Measurements from ENCODE around the gene ABTB2. TPM values are rescaled to one million over a fixed set of nuclear protein-coding genes. Genes with fewer than 3 reads are reported as not detected.

The ABTB2 gene
- total and polyA plus RNA-seq, 7 experiments from 2014 or later = 0.03 to 5.3 (median 0.26) TPM

GRCh38 chr11:34329876-34330275 is 27.9 kb downstream of the ABTB2 start:
- ChIA-PET POLR2A (no interaction called here), CTCF (interaction anchor here (0.6 kb wide), 1 partner anchor 72 kb away, joined by 3 read pairs; no protein-coding TSS in a partner anchor)
- Histone ChIP-seq H3K27ac (ENCODE audit: low read depth, low read length) (no peak overlapping the region), H3K4me3 (ENCODE audit: low read length) (no peak overlapping the region), H3K27me3 (ENCODE audit: control insufficient read depth in 2 of 2, insufficient read depth in 2 of 2, low read length in 2 of 2) (no peaks in the 10 kb centered on the region), H3K4me1 (ENCODE audit: control insufficient read depth in 2 of 2, insufficient read depth in 2 of 2, low read length in 2 of 2) (no peaks in the 10 kb centered on the region), H3K9me3 (ENCODE audit: control insufficient read depth in 2 of 3, low read length in 3 of 3) (no peaks in the 10 kb centered on the region), H3K36me3 (ENCODE audit: control insufficient read depth in 2 of 3, insufficient read depth in 3 of 3, low read length in 3 of 3) (no peaks in the 10 kb centered on the region)
- Mint-ChIP-seq H3K27ac (no peak overlapping the region), H3K27me3 (peaks cover 0 to 43% (median 10%) of the 10 kb centered on the region in 5 donors), H3K36me3 (no peaks in the 10 kb centered on the region), H3K9me3 (peaks cover 0 to 2% (median 0%) of the 10 kb centered on the region in 11 donors), H3K4me1 (peaks cover 0 to 4% (median 0%) of the 10 kb centered on the region in 7 donors), H3K4me3 (no peak overlapping the region)
- DNase-seq (no peak), ATAC-seq (no peak)
- intact Hi-C loops (cut with micrococcal nuclease) = no loop called here

- Histone ChIP-seq H3K4me3 (ENCODE audit: low read length) (no peak overlapping the region), H3K9me3 (ENCODE audit: control insufficient read depth in 2 of 3, low read length in 3 of 3) (no peaks in the 10 kb centered on the region), H3K27me3 (ENCODE audit: control insufficient read depth in 2 of 2, insufficient read depth in 2 of 2, low read length in 2 of 2) (no peaks in the 10 kb centered on the region), H3K36me3 (ENCODE audit: control insufficient read depth in 2 of 3, insufficient read depth in 3 of 3, low read length in 3 of 3) (no peaks in the 10 kb centered on the region), H3K27ac (ENCODE audit: low read depth, low read length) (no peak overlapping the region), H3K4me1 (ENCODE audit: control insufficient read depth in 2 of 2, insufficient read depth in 2 of 2, low read length in 2 of 2) (no peaks in the 10 kb centered on the region)
- ChIA-PET POLR2A (no interaction called here), CTCF (no interaction called here)
- intact Hi-C loops (cut with micrococcal nuclease) = no loop called here
- Mint-ChIP-seq H3K4me1 (no peaks in the 10 kb centered on the region), H3K36me3 (no peaks in the 10 kb centered on the region), H3K9me3 (peaks cover 0 to 2% (median 0%) of the 10 kb centered on the region in 11 donors), H3K4me3 (no peak overlapping the region), H3K27ac (no peak overlapping the region), H3K27me3 (peaks cover 0 to 43% (median 10%) of the 10 kb centered on the region in 5 donors)
- ATAC-seq (no peak), DNase-seq (no peak)
These were observed 29.2 kb downstream of the ABTB2 start for GRCh38 chr11:34328632-34328910.

- H3K4me1 ChIP-seq (ENCODE audit: control insufficient read depth in 2 of 2, insufficient read depth in 2 of 2, low read length in 2 of 2) = no peaks in the 10 kb centered on the region
- no peak overlapping the region for H3K4me3 Mint-ChIP-seq
- CTCF ChIA-PET = no interaction called here
- no peaks in the 10 kb centered on the region for H3K27me3 ChIP-seq (ENCODE audit: control insufficient read depth in 2 of 2, insufficient read depth in 2 of 2, low read length in 2 of 2)
- H3K4me3 ChIP-seq (ENCODE audit: low read length) = no peak overlapping the region
- DNase-seq (no peak), ATAC-seq (no peak)
- peaks cover 0 to 2% (median 0%) of the 10 kb centered on the region in 11 donors for H3K9me3 Mint-ChIP-seq
- H3K36me3 ChIP-seq (ENCODE audit: control insufficient read depth in 2 of 3, insufficient read depth in 3 of 3, low read length in 3 of 3) = no peaks in the 10 kb centered on the region
- peaks cover 0 to 44% (median 8%) of the 10 kb centered on the region in 5 donors for H3K27me3 Mint-ChIP-seq
- POLR2A ChIA-PET = no interaction called here
- no peaks in the 10 kb centered on the region for H3K9me3 ChIP-seq (ENCODE audit: control insufficient read depth in 2 of 3, low read length in 3 of 3)
- H3K36me3 Mint-ChIP-seq = no peaks in the 10 kb centered on the region
- no peaks in the 10 kb centered on the region for H3K4me1 Mint-ChIP-seq
- H3K27ac ChIP-seq (ENCODE audit: low read depth, low read length) = no peak overlapping the region
- intact Hi-C loops (cut with micrococcal nuclease) = no loop called here
- no peak overlapping the region for H3K27ac Mint-ChIP-seq
These were observed 29.8 kb downstream of the ABTB2 start for GRCh38 chr11:34327804-34328631.

GRCh38 chr11:34324466-34324865 is 33.3 kb downstream of the ABTB2 start:
- intact Hi-C loops (cut with micrococcal nuclease) = no loop called here
- Mint-ChIP-seq H3K27me3 (peaks cover 0 to 20% (median 0%) of the 10 kb centered on the region in 5 donors), H3K36me3 (no peaks in the 10 kb centered on the region), H3K27ac (no peak overlapping the region), H3K4me1 (no peaks in the 10 kb centered on the region), H3K9me3 (no peaks in the 10 kb centered on the region), H3K4me3 (no peak overlapping the region)
- Histone ChIP-seq H3K4me3 (ENCODE audit: low read length) (no peak overlapping the region), H3K4me1 (ENCODE audit: control insufficient read depth in 2 of 2, insufficient read depth in 2 of 2, low read length in 2 of 2) (no peaks in the 10 kb centered on the region), H3K36me3 (ENCODE audit: control insufficient read depth in 2 of 3, insufficient read depth in 3 of 3, low read length in 3 of 3) (no peaks in the 10 kb centered on the region), H3K27me3 (ENCODE audit: control insufficient read depth in 2 of 2, insufficient read depth in 2 of 2, low read length in 2 of 2) (no peaks in the 10 kb centered on the region), H3K9me3 (ENCODE audit: control insufficient read depth in 2 of 3, low read length in 3 of 3) (no peaks in the 10 kb centered on the region), H3K27ac (ENCODE audit: low read depth, low read length) (no peak overlapping the region)
- ATAC-seq = no peak
- DNase-seq = no peak
- ChIA-PET CTCF (no interaction called here), POLR2A (no interaction called here)

DNA sequence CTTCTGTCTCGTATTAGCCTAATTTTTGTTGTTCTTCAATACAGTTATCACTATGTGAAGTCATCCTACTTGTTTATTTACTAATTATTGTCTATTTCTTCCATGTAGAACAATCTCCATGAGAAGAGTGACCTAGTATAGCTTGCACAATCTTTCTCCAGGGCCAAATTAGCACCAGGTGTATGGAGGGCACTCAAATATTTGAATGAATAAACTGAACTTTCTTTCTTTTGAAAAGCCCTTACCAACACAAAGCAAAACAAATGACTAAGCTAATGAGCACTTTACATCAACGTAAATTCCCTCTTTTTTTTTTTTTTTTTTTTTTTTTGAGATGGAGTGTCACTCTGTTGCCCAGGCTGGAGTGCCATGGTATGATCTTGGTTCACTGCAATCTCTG is 34.2 kb downstream of the ABTB2 start:
- no peaks in the 10 kb centered on the region for H3K9me3 ChIP-seq (ENCODE audit: control insufficient read depth in 2 of 3, low read length in 3 of 3)
- no peaks in the 10 kb centered on the region for H3K4me1 ChIP-seq (ENCODE audit: control insufficient read depth in 2 of 2, insufficient read depth in 2 of 2, low read length in 2 of 2)
- no peak overlapping the region for H3K27ac ChIP-seq (ENCODE audit: low read depth, low read length)
- ATAC-seq (no peak), DNase-seq (no peak)
- no peaks in the 10 kb centered on the region for H3K27me3 ChIP-seq (ENCODE audit: control insufficient read depth in 2 of 2, insufficient read depth in 2 of 2, low read length in 2 of 2)
- H3K36me3 Mint-ChIP-seq = no peaks in the 10 kb centered on the region
- peak overlapping the region in 1 of 9 donors; percentile 9 for H3K27ac Mint-ChIP-seq
- no peak overlapping the region for H3K4me3 Mint-ChIP-seq
- H3K36me3 ChIP-seq (ENCODE audit: control insufficient read depth in 2 of 3, insufficient read depth in 3 of 3, low read length in 3 of 3) = no peaks in the 10 kb centered on the region
- H3K4me3 ChIP-seq (ENCODE audit: low read length) = no peak overlapping the region
- no peaks in the 10 kb centered on the region for H3K9me3 Mint-ChIP-seq
- ChIA-PET POLR2A (no interaction called here), CTCF (no interaction called here)
- H3K27me3 Mint-ChIP-seq = peaks cover 0 to 15% (median 0%) of the 10 kb centered on the region in 5 donors
- H3K4me1 Mint-ChIP-seq = no peaks in the 10 kb centered on the region
- intact Hi-C loops (cut with micrococcal nuclease) = no loop called here

DNA sequence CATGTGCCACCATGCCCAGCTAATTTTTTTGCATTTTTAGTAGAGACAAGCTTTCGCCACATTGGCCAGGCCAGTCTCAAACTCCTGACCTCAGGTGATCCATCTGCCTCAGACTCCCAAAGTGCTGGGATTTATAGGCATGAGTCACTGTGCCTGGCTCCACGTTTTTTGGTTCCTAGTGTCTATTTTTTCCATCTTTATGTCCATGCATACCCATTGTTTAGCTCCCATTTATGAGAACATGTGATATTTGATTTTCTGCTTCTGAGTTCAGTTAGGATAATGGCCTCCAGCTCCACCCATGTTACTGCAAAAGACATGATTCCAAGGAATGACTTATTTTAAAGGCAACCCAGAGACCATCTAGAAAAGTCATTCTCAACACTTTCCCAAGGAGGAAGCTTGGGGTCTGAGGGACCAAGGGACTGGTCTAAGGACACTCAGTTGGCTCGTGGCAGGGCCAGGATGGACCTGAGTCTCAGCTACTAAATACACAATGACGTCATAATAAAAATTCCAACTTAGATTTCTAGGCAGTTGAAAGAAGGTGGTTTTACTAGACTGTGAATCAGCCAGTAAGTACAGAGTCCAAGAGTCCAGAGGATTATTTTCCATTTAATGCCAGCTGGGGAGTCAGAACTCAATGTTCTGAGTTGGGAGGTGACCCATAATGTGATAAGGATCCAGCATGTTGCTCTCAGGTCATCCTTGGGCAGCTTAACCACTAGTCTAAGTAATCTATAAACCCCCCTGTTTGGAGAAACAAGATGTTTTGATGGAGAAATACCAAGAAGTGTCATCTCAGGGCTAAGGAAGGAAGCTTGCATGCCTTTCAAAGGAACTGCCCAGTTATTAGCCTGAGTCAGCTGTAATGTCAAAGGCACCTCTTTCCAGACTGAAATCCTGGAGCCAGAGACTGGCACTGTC is 39.4 kb downstream of the ABTB2 start:
- Mint-ChIP-seq H3K4me1 (peaks cover 0 to 12% (median 7%) of the 10 kb centered on the region in 7 donors), H3K4me3 (no peak overlapping the region), H3K27ac (peak overlapping the region in 1 of 9 donors; percentile 41), H3K9me3 (no peaks in the 10 kb centered on the region), H3K27me3 (peaks cover 0 to 6% (median 0%) of the 10 kb centered on the region in 5 donors), H3K36me3 (no peaks in the 10 kb centered on the region)
- intact Hi-C loops (cut with micrococcal nuclease) = no loop called here
- H3K4me1 ChIP-seq (ENCODE audit: control insufficient read depth in 2 of 2, insufficient read depth in 2 of 2, low read length in 2 of 2) = peaks cover 0 to 3% of the 10 kb centered on the region in 2 donors
- H3K27ac ChIP-seq (ENCODE audit: low read depth, low read length) = no peak overlapping the region
- H3K36me3 ChIP-seq (ENCODE audit: control insufficient read depth in 2 of 3, insufficient read depth in 3 of 3, low read length in 3 of 3) = no peaks in the 10 kb centered on the region
- no peak for ATAC-seq
- CTCF ChIA-PET = no interaction called here
- no peaks in the 10 kb centered on the region for H3K9me3 ChIP-seq (ENCODE audit: control insufficient read depth in 2 of 3, low read length in 3 of 3)
- POLR2A ChIA-PET = interaction anchor here (0.6 kb wide), 1 partner anchor 742 kb away, joined by 4 read pairs; no protein-coding TSS in a partner anchor
- no peak overlapping the region for H3K4me3 ChIP-seq (ENCODE audit: low read length)
- H3K27me3 ChIP-seq (ENCODE audit: control insufficient read depth in 2 of 2, insufficient read depth in 2 of 2, low read length in 2 of 2) = no peaks in the 10 kb centered on the region
- DNase-seq = no peak
